Rectal smooth muscle tissue (tissue), 1 donor: Measurements from ENCODE around the gene ME3.

Source experiments
- H3K27ac ChIP-seq: one replicate; pipeline ENCODE4 v1.7.0; 2013; ENCODE audit warnings: low read depth, low read length, inconsistent platforms
- H3K27me3 ChIP-seq: one replicate; pipeline ENCODE4 v1.7.0; 2013; ENCODE audit warnings: low read length; ENCODE audit not compliant: control insufficient read depth, insufficient read depth
- H3K36me3 ChIP-seq: one replicate; pipeline ENCODE4 v1.7.0; 2013; ENCODE audit warnings: low read length; ENCODE audit not compliant: control insufficient read depth, insufficient read depth
- H3K4me1 ChIP-seq: one replicate; pipeline ENCODE4 v1.7.0; 2013; ENCODE audit warnings: low read length; ENCODE audit not compliant: control insufficient read depth, insufficient read depth
- H3K4me3 ChIP-seq: one replicate; pipeline ENCODE4 v1.7.0; 2013; ENCODE audit warnings: low read length
- H3K9ac ChIP-seq: one replicate; pipeline ENCODE4 v1.7.0; 2013; ENCODE audit warnings: low read length

ME3 gene

GRCh38 chr11:86490582-86490981, 181.8 kb downstream of the ME3 start:
- no peak overlapping the region for H3K27ac ChIP-seq
- no peaks in the 10 kb centered on the region for H3K27me3 ChIP-seq
- H3K36me3 ChIP-seq: no peaks in the 10 kb centered on the region
- H3K4me3 ChIP-seq: no peak overlapping the region
- no peaks in the 10 kb centered on the region for H3K4me1 ChIP-seq
- no peak overlapping the region for H3K9ac ChIP-seq

GRCh38 chr11:86489442-86489841, 183.0 kb downstream of the ME3 start:
- H3K27me3 ChIP-seq: no peaks in the 10 kb centered on the region

GRCh38 chr11:86488553-86488952, 183.9 kb downstream of the ME3 start:
- Histone ChIP-seq H3K36me3 (no peaks in the 10 kb centered on the region), H3K4me1 (peaks cover 4% of the 10 kb centered on the region), H3K27me3 (no peaks in the 10 kb centered on the region), H3K27ac (no peak overlapping the region), H3K4me3 (no peak overlapping the region), H3K9ac (no peak overlapping the region)

More at GRCh38 chr11:86489442-86489841, 183.0 kb downstream of the ME3 start:
- peaks cover 4% of the 10 kb centered on the region for H3K4me1 ChIP-seq
- H3K9ac ChIP-seq: no peak overlapping the region
- H3K36me3 ChIP-seq: no peaks in the 10 kb centered on the region
- H3K4me3 ChIP-seq: no peak overlapping the region
- H3K27ac ChIP-seq: no peak overlapping the region

GRCh38 chr11:86487671-86488070, 184.7 kb downstream of the ME3 start:
- H3K36me3 ChIP-seq: no peaks in the 10 kb centered on the region
- peaks cover 4% of the 10 kb centered on the region for H3K4me1 ChIP-seq
- no peaks in the 10 kb centered on the region for H3K27me3 ChIP-seq
- no peak overlapping the region for H3K4me3 ChIP-seq
- no peak overlapping the region for H3K9ac ChIP-seq
- no peak overlapping the region for H3K27ac ChIP-seq

- no peaks in the 10 kb centered on the region for H3K27me3 ChIP-seq
- H3K36me3 ChIP-seq: no peaks in the 10 kb centered on the region
- no peak overlapping the region for H3K27ac ChIP-seq
- H3K9ac ChIP-seq: no peak overlapping the region
- peaks cover 4% of the 10 kb centered on the region for H3K4me1 ChIP-seq
- H3K4me3 ChIP-seq: no peak overlapping the region
These were observed 186.0 kb downstream of the ME3 start for GRCh38 chr11:86486261-86487030.

GRCh38 chr11:86484795-86485166, 187.6 kb downstream of the ME3 start:
- no peak overlapping the region for H3K27ac ChIP-seq
- no peak overlapping the region for H3K4me3 ChIP-seq
- no peak overlapping the region for H3K9ac ChIP-seq

GRCh38 chr11:86483940-86484794, 188.2 kb downstream of the ME3 start:
- Histone ChIP-seq H3K36me3 (no peaks in the 10 kb centered on the region), H3K27ac (peak overlapping the region; percentile 30), H3K9ac (no peak overlapping the region), H3K27me3 (no peaks in the 10 kb centered on the region), H3K4me3 (no peak overlapping the region), H3K4me1 (peaks cover 4% of the 10 kb centered on the region)

More at GRCh38 chr11:86484795-86485166, 187.6 kb downstream of the ME3 start:
- no peaks in the 10 kb centered on the region for H3K27me3 ChIP-seq
- no peaks in the 10 kb centered on the region for H3K36me3 ChIP-seq
- H3K4me1 ChIP-seq: peaks cover 4% of the 10 kb centered on the region

GRCh38 chr11:86483610-86483939, 188.8 kb downstream of the ME3 start:
- H3K4me3 ChIP-seq: no peak overlapping the region
- peaks cover 4% of the 10 kb centered on the region for H3K4me1 ChIP-seq
- no peak overlapping the region for H3K9ac ChIP-seq
- no peaks in the 10 kb centered on the region for H3K36me3 ChIP-seq
- H3K27me3 ChIP-seq: no peaks in the 10 kb centered on the region
- peak overlapping the region; percentile 30 for H3K27ac ChIP-seq

- H3K4me1 ChIP-seq: peaks cover 4% of the 10 kb centered on the region
- H3K27me3 ChIP-seq: no peaks in the 10 kb centered on the region
- no peak overlapping the region for H3K9ac ChIP-seq
- no peaks in the 10 kb centered on the region for H3K36me3 ChIP-seq
- H3K4me3 ChIP-seq: no peak overlapping the region
- no peak overlapping the region for H3K27ac ChIP-seq
These were observed 189.7 kb downstream of the ME3 start for GRCh38 chr11:86482692-86483091.

- peaks cover 4% of the 10 kb centered on the region for H3K4me1 ChIP-seq
- no peak overlapping the region for H3K4me3 ChIP-seq
- H3K9ac ChIP-seq: no peak overlapping the region
These were observed 191.0 kb downstream of the ME3 start for GRCh38 chr11:86481399-86481798.

GRCh38 chr11:86478348-86478747, 194.1 kb downstream of the ME3 start:
- H3K4me3 ChIP-seq: no peak overlapping the region
- H3K27me3 ChIP-seq: no peaks in the 10 kb centered on the region
- H3K9ac ChIP-seq: no peak overlapping the region
- H3K36me3 ChIP-seq: no peaks in the 10 kb centered on the region
- H3K4me1 ChIP-seq: no peaks in the 10 kb centered on the region
- H3K27ac ChIP-seq: no peak overlapping the region

More at GRCh38 chr11:86481399-86481798, 191.0 kb downstream of the ME3 start:
- no peaks in the 10 kb centered on the region for H3K36me3 ChIP-seq
- no peaks in the 10 kb centered on the region for H3K27me3 ChIP-seq
- no peak overlapping the region for H3K27ac ChIP-seq

- H3K27ac ChIP-seq: no peak overlapping the region
- H3K36me3 ChIP-seq: no peaks in the 10 kb centered on the region
- no peak overlapping the region for H3K4me3 ChIP-seq
- H3K9ac ChIP-seq: no peak overlapping the region
- H3K4me1 ChIP-seq: no peaks in the 10 kb centered on the region
- H3K27me3 ChIP-seq: no peaks in the 10 kb centered on the region
These were observed 194.8 kb downstream of the ME3 start for GRCh38 chr11:86477495-86478155.
